NK-92 treated with Interleukin-12 subunit alpha and Interleukin-12 subunit beta, amount 100 ng/mL, for 24 hours (cell line): ENCODE data around the gene OTOR.

ENCODE experiments used
- DNase-seq: peaks from one replicate; lab custom pipeline; 2025; lab: John Stamatoyannopoulos, UW

Gene OTOR, protein sequence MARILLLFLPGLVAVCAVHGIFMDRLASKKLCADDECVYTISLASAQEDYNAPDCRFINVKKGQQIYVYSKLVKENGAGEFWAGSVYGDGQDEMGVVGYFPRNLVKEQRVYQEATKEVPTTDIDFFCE

DNA sequence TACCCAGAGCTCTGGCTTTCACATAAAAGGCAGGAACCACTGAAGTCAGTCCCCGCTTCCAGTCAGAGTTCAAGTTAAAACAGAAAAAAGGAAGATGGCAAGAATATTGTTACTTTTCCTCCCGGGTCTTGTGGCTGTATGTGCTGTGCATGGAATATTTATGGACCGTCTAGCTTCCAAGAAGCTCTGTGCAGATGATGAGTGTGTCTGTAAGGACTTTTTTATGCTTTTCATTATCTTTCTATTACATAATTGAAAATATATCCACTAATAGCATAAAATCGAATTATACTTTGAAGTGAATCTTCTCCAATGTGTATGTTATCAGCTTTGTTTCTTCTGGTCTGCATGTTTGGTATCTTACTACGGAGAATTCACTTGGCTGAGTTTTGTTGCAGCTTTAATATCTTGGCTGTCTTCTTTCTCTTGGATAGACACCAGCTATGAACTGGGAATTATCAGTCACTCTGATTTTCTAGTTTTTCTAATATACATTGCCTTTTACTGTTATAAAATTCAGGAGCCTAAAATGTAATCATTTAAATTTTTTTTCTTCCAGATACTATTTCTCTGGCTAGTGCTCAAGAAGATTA, at the start of gene OTOR:
Gene OTOR (plus strand): TSS at position 51 of the 593 bp plus-strand sequence. CDS start 44 bp downstream, at position 95.
- DNase-seq: no peak

DNA sequence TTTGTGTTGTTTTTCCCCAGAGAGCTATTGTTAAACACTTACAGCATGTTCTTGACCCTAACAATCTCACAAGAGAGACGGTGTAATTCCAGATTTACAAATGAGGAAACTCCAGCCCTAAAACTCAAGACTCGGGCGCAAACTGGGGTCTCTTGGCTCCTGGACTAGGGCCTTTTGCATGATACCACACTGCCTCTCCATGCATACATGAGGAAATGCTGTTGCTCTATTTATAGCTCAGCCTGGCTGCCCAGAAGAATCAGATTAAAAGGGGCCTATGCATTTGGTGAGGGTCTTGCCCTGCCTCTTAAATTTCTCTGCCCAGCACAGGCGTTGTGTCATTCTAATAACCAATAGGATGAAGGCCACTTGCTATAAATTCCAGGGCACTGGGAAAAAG, 48.9 kb upstream of the OTOR start:
- DNase-seq: no peak

DNA sequence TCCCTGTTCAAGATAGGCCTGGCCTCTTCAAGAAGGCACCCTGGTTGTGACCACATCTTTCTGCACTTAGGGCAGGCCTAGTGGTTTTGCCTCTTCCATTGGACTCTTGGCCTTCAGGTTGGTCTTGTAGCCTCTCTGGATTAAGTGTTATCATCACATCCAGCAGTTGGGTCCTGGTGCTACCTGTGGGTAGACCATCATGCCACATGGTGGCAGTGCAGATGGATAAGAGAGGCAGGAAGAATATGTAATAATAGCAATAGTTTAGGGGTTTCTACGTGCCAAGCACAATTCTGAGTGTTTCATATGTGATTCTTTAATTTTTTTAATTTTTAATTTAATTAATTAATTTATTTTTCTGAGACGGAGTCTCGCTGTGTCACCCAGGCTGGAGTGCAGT, 46.9 kb upstream of the OTOR start:
- DNase-seq: no peak

DNA sequence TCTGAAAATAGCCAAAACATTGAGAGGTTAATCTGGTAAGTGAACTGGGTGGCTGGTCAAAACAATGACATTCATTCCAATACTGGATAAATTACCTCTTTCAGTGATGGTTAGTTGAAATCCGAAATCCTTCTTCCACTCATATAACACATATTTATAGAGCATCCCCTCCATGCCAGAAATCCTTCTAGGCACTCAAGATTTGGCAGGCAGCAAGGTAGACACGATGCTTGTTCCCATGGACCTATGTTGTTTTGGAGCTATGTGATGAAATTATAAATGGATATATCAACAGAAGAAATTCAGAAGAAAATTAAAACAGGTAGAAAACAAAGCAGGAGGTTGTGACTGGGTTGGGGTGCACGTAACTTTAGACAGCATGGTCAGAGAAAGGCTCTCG, 44.6 kb upstream of the OTOR start:
- DNase-seq: no peak

DNA sequence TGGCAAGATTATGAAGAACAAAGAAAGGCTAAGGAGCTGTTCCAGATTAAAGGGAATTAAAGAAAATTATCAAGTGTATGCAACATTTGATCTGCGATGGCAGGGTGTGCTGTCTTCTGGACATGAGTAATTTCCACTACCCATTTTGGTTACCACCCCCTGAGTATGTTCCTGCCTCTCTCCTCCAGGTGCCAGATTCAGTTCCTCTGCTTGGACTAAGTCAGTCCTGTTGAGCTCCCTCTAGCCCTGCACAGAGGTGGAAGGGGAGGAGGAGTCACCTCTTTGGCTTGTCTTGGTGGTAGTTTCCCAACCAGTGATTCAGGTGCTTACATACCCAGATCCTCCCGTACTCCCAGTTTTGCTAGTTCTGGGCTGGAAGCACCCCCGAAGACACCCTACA, 40.5 kb upstream of the OTOR start:
- no peak for DNase-seq

DNA sequence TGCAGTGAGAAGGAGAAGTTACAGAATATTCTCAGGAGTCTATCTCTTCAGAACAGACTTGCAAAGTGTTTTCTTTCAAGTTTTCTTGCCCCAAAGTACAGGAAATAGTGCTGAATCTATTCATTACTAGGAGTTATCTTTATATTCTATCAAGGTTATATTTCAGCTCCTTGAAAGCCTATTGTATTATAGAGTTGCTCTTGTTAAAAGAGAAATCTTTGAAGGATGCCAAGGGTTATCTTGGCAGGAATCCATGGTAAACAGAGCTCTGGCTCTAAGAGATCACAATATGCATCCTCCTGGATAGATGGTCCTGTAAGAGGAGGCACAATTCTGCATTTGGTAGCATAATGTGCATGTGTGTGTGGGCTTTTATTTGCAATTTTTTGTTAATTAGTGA, 39.6 kb upstream of the OTOR start:
- DNase-seq: no peak

DNA sequence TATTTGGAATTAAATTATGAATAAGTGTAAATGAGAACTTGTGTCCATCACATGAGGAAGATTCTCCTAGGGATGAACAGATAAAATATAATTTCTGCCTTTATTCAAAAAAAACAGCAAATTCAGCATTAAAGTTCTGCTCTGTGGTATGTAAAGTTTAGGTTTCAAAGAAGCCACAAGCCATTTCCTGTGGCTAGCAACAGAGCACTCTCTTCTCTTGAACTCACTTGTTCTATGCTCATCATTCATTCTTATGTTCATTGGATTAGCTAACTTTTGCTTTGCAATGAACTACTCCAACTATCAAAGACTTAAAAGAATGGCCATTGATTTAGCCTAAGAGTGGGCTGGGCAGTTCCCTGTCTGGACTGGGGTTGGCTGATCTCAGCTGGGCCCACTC, 39.1 kb upstream of the OTOR start:
- no peak for DNase-seq

DNA sequence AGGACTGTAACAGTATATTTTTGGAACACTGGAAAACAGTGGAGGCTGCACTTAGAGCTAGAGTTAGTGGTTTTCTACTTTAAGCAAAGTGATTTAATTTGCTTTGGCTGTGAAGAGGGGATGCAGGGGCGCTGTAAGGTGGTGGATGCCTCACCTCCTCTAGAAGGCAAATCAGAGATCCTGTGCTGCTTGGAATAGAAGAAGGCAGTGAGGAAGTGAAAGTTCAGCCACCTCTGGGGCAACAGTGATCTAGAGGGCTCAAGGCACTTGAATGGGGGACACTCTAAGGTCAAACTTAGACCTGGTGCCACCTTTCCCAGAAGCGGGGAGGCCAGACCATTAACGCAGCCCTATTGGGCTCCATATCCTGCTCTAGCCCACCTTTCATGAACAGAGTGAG, 37.4 kb upstream of the OTOR start:
- DNase-seq: no peak

DNA sequence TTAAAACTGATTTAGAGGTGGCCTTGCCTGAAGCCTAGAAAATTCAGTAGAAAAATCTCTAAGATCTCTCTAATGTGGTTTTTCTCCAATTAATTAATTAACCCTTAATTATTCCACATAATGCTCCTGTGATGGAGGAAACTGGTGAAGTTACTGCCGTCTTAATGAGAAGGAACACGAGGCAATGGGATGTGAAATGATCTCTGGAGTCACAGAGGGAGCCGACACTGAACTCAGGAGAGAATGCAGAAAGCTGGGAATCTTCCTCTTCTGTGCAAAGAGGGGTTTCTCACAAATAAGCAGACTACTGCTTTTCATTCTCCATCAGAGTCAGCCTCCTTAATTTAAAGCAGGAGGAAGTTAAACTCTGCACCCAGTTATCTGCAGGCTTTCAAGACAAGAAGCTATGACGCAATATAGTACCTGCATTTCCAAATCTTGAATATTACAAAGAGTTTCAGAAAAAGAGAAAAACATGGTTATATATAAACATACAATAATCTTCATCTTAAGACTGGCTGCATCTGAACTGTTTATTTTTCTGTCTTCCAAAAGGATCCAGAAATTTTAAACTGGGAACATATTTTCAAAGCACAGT, 36.4 kb upstream of the OTOR start:
- no peak for DNase-seq

DNA sequence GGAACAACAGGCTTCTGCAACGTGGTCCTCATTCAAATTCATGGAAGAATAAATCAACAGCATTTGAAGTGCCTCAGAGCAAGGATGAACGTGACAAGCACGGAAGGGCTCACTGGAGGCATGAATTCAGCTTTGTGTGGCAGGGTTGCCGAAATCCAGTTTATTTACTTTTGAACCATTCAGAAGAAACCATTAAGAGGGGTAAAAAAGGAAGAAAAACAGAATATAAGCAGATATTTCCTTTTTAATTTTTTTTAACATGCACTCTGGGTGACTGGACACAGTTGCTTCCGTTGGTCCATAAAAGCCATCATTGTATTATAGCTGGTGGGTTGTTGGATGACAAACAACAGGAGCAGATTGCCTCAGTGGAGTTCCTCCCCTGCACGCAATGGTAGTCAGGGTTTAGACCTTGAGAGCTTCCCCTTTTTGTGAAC, 35.6 kb upstream of the OTOR start:
- no peak for DNase-seq

DNA sequence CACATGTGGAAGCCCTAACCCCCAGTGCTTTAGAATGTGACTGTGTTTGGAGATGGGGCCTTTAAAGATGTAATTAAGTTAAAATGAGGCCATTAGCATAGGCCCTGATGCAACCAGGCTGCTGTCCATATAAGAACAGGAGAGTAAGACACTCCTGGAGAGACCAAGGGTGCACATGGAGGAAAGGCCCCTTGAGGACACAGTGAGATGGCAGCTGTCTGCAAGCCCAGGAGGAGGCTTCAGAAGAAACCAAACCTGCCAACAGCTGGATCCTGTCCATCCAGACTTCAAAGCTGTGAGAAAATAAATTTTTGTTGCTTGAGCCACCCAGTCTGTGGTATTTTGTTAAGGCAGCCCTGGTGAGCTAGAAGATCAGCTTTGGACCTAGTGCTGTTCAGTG, 35.1 kb upstream of the OTOR start:
- no peak for DNase-seq

DNA sequence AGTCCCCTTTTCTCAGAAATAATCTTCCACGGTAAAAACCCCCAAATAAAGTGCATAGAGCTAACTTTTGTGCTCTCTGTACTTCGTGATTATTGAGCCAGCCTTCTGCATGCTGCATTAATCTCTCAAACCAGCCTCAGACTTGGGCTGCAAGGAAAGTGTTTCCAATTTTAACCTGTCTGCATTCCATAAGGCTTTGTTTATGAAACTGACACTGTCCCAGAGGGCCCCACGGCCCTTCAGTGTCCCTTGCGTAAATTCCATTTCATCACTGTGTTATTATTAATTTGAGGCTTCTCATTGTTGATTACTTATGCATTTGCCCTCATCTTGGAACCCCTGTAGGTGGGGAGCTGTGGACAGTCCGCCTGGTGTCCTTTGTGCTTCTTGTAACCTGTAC, 33.9 kb upstream of the OTOR start:
- no peak for DNase-seq

DNA sequence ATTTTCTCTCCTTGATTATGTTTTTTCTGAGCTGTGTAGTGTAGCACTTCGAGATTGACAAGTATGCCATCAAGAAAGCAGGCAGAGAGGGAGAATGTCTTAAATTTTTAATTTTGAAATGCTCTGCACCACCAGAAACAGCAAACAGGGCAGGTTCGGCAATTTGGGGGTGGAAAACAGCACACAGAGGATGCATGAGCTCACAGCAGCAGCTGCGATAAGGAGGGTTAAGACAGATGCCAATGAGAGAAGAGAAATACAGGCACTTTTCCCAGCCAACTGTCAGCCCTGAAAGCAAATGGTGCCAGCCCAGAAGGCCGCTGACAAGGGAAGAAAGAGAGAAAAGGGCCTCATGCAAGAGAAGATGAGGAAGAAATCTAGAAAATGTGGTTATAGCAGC, 33.4 kb upstream of the OTOR start:
- DNase-seq: no peak

DNA sequence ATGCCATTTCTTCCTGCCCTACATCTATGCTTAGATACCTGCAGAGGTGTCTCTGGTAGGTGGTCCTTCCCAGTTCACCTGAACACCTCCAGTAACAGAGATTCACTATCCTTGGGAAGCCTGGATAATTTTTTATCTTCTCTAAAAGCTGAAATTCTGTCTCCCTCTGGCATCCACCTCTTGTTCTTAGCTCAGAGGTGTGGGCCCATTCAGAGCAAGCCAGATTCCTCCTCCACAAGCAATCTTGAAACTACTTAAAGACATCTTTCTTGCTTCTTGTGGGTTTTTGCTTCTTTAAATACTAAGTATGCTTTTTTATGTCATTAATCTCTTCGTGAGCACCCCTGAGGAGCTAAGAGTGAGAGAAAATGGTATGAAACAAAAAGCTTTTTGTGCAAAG, 28.7 kb upstream of the OTOR start:
- no peak for DNase-seq

DNA sequence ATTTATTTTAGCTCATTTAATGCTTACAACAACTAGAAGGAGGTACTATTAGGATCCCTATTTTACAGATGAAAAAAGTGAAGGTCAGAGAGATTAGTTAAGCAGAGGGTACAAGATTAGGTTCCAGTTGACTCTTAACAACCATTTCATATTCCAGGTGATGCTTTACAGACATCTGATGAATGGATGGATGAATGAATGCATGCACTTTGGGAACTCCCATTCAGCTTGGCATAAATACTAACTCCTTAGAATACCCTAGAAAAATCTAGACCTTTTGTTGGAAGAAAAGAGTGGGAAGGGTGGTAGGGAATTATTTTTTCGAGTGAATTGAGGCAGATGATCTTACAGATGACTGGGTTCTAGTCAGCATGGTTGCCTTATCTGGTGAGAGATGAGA, 19.1 kb upstream of the OTOR start:
- DNase-seq: no peak

DNA sequence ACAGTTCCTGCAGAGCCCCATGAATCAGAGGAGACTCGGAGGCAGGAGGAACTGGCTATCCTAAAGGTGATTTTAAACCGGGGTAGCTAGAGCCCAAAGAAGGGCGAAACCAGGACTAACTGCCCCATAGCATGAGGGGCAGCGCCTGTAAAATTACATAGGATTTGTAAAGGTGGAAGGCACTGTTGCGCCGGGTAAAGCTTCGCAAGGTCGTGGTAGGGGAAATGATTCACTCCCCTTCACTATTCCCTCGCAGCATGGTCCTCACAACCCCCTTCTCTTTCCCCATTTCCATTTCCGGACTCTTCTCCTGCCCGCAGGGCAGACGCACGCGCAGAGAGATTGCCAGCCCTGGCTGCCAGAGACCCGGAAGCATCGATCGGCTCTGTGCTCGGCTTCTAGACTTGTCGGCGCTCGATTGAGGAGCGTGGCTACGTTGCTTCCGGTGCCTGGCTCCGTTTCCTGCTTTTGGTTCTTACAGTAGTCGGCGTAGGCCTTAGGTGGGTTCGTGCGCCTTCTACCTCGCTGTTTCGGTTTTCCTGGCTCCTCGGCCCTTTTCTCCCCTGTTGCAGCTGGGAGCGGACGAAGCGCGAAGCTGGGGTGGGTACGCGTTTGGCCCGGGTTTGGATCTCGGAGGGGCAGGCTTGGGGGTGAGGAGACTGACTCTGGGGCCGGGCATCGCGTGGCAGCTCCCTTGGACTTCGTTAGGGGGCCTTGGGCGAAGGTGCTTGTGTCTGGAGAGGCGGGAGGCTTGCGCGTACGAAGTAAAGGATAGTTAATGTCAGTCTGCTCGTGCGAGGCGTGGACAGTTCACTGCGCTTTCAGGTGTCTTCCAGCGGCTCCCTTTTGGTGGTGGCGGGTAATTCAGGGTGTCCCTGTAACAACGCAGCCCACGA, 18.3 kb upstream of the OTOR start, which contains the start of gene SNRPB2:
Gene SNRPB2 (plus strand): TSS at position 462 of the 896 bp plus-strand sequence. CDS start 1,677 bp downstream, outside the sequence.
- peak; percentile 86 for DNase-seq

DNA sequence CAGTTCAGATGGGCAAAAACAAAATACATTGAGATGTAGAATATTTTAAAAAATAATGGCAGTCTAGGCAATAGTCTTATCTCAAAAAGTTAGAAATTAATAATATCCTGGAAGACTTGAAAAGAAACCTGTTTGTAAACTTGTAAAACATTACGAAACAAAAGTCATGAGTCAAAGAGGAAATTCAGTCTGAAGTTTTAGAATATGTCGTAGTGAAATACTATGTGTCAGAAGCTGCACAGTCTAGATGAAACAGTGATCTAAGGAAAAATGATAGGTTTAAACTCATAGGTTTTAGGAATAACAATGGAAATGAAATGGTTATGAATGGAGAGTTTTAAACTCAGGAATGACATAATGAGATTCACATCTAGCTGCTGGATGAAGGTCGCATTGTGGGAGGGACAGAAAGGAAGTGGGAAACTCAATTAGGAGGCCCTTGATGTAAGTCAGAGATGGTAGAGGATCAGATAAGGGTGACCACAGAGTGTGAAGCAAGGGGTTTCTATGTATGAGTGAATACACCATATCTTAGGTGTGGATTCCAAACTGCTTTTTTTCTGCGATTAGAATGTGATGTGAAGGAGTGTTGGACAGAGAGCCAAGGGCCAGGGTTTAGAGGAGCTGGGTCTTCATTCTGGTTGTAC, 15.5 kb upstream of the OTOR start:
- DNase-seq: peak; percentile 24

DNA sequence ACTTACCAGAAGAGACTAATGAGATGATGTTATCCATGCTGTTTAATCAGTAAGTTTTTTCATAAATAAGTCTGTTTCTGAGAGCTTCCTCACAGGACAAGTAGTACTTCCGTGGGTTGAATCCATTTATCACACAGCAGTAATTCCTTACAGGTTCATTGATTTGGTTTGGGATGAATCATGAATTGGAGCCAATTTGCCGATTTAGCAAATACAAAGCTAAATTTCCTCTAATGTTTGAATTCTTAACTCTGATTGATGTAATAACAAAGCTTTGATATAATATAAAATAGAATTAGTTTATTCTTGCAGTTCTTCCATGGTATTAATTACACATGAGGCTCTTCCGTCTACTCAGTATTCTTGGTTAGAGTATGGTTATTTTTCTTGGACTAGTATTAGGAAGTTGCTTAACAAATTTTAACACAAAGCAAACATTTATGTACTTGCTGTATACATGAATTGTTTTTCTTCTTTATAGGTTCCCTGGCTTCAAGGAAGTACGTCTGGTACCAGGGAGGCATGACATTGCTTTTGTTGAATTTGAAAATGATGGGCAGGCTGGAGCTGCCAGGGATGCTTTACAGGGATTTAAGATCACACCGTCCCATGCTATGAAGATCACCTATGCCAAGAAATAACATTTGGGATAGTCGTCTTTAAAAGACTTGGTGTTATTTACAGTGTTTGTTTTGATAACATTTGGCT, 7.6 kb upstream of the OTOR start:
- no peak for DNase-seq

DNA sequence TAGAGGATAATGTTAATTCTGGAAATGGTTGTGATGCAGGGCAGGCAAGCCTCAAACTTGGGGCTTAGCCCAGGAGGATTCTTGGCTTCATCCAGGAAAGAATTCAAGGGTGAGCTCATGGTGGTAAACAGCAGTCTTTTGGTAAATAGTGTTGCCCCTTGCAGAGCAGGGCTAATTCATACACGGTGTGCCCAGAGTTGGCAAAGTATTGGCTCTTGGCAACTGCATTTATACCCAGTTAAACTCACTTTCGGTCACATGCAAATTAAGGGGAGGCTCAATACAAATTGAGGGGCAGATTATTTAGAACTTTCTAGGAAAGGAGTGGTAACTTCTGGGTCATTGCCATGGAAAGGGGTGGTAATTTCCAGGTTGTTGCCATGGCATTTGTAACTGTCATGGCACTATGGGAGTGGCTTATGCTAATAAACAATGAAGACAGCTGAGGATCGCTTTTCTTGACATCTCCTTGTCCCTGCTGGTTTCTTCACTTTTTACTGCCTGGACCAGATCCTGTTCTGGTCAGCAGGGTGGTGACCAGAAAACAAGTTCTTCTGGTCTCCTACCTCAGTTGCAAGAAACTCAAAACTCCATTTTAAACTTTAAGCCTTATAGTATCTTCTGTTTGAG, 3.9 kb upstream of the OTOR start:
- DNase-seq: no peak

DNA sequence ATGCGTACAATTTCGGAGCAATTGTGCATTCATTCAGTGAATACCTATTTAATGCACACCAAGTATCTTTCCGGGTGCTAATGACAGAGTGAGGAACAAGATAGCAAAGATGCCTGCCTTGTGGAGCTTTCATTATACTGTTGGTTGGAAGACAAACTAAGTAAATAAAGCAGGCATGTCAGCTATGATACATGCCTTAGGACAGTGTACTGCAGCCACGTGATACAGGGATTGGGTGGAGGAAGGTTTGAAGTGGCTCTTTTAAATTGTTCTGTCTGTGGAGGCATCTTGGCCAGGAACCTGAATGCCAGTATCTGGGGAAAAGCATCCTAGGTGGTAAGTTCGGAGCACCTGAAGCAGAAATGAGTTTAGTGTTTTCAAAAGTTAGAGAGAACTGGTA, 3.0 kb upstream of the OTOR start:
- DNase-seq: no peak

DNA sequence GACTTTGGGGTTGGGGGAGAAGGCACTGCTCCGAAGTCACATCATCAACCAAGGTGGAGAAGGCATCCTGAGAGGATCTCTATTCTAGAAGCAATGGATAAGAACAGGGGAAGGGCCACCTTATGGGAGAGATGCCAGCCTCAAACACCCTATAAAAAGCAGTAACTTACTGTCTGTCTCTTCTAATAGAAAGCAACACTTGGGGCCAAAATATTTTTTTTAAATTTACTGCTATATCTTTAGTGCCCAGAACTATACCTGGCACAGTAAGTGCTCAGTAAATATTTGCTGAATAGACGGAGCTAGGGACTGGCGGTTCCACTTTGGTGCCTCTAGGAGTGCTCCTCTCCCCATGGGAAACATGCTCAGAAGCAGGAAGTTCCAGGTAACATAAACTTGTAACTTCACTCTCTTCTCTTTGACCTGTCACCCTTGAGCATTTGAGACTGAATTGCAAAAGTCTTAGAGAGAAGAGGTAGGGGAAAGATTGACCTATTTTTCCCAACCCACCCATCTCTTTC, 807 bp upstream of the OTOR start:
- no peak for DNase-seq
